Karpas-422 (cell line): ENCODE results near the gene TBKBP1. TPM values are rescaled to one million over a fixed set of nuclear protein-coding genes. Genes with fewer than 3 reads are reported as not detected.

ENCODE experiments used
- DNase-seq: peaks from one replicate; pipeline ENCODE4 v3.0.0-alpha.2; 2015
- H2AFZ ChIP-seq: fragments of 200-600 bp; sonication (generic); 2 replicates; pipeline ENCODE4 v1.6.1; 2014; ENCODE audit warnings: antibody characterized with exemption, low read length, mixed read lengths
- H3K27ac ChIP-seq: fragments of 200-600 bp; sonication (generic); 2 replicates; pipeline ENCODE4 v1.5.1; 2014; ENCODE audit warnings: mild to moderate bottlenecking, low read length, moderate library complexity
- H3K27me3 ChIP-seq: fragments of 200-600 bp; sonication (generic); 2 replicates; pipeline ENCODE4 v1.6.1; 2014; ENCODE audit warnings: low read length, mixed read lengths
- H3K36me3 ChIP-seq: fragments of 200-600 bp; sonication (generic); 2 replicates; pipeline ENCODE4 v1.6.1; 2014; ENCODE audit warnings: low read length, mixed read lengths; ENCODE audit not compliant: insufficient read depth
- H3K4me1 ChIP-seq: fragments of 200-600 bp; sonication (generic); 2 replicates; pipeline ENCODE4 v1.6.1; 2014; ENCODE audit warnings: mild to moderate bottlenecking, low read length, mixed read lengths
- H3K4me2 ChIP-seq: fragments of 200-600 bp; sonication (generic); 2 replicates; pipeline ENCODE4 v1.6.1; 2014; ENCODE audit warnings: low read length, low read depth, mild to moderate bottlenecking; ENCODE audit not compliant: poor library complexity, severe bottlenecking
- H3K4me3 ChIP-seq: fragments of 200-600 bp; sonication (generic); 2 replicates; pipeline ENCODE4 v1.5.1; 2014; ENCODE audit warnings: mild to moderate bottlenecking, antibody characterized with exemption, low read length, mixed read lengths
- H3K79me2 ChIP-seq: fragments of 200-600 bp; sonication (generic); 2 replicates; pipeline ENCODE4 v1.6.1; 2014; ENCODE audit warnings: mild to moderate bottlenecking, low read length, mixed read lengths
- H3K9ac ChIP-seq: fragments of 200-600 bp; sonication (generic); 2 replicates; pipeline ENCODE4 v1.6.0; 2014; ENCODE audit warnings: low read length
- H3K9me2 ChIP-seq: fragments of 200-600 bp; sonication (generic), shearing (Covaris generic); replicated peaks from 2 replicates; pipeline ENCODE4 v1.6.0; 2014; ENCODE audit warnings: mild to moderate bottlenecking, low read length, moderate library complexity; ENCODE audit not compliant: insufficient read depth
- H3K9me3 ChIP-seq: fragments of 300-700, 200-600 bp; sonication (generic); 2 replicates; pipeline ENCODE4 v1.6.1; 2014; ENCODE audit warnings: low read length, mixed read lengths
- H4K20me1 ChIP-seq: fragments of 200-600 bp; sonication (generic); 2 replicates; pipeline ENCODE4 v1.6.1; 2014; ENCODE audit warnings: mild to moderate bottlenecking, antibody characterized with exemption, low read length, low read depth; ENCODE audit not compliant: insufficient read depth
- total RNA-seq: library from RNA; depleted of rRNA; stranded (reverse); fragments of >200 nt; shearing (Covaris generic); gene quantifications from 2 replicates; pipeline ENCODE4 v1.2.3, GENCODE V29; 2014; ENCODE audit warnings: low replicate concordance

Gene TBKBP1
- total RNA-seq, 1 experiment from 2014 or later, result 0.56 TPM

DNA sequence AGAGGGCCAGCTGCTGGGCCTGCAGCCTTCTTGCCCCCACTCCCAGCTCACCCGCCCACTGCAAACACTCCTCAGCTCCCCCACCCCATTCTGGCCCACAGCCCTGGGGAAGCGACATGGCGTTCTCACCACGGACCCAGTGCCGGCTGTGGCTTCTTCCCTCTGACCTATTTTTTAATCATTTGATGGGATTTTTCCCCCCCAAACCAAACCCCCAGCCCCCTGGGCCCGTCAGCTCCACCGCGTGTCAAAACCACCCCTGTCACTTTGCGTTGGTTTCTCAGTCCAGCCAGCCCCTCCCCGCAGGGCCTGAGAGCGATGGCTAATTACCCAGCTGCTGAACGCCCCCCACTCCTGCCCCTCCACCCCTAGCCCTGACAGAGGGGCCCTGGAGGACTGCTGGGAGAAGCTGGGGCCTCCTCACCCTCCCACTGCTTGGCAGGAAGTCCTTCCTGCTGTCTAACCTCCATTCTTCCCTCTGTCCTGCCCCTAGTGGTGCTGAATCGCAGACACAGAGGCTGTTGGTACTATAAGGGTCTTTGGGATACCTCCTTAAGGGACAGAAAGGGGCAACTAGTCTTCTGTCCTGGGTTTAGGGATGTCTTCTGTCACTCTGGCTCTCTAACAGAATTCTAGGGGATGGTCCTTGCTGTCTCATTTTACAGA is 31.6 kb downstream of the TBKBP1 start:
- Histone ChIP-seq H3K27ac (no peak overlapping the region), H3K36me3 (no peaks in the 10 kb centered on the region), H3K4me1 (no peaks in the 10 kb centered on the region), H3K4me3 (no peak overlapping the region), H3K79me2 (no peaks in the 10 kb centered on the region), H3K27me3 (no peaks in the 10 kb centered on the region), H3K9ac (no peak overlapping the region), H2AFZ (no peak overlapping the region), H3K9me2 (no peaks in the 10 kb centered on the region), H3K9me3 (no peaks in the 10 kb centered on the region), H3K4me2 (no peak overlapping the region), H4K20me1 (no peaks in the 10 kb centered on the region)
- DNase-seq, result no peak

DNA sequence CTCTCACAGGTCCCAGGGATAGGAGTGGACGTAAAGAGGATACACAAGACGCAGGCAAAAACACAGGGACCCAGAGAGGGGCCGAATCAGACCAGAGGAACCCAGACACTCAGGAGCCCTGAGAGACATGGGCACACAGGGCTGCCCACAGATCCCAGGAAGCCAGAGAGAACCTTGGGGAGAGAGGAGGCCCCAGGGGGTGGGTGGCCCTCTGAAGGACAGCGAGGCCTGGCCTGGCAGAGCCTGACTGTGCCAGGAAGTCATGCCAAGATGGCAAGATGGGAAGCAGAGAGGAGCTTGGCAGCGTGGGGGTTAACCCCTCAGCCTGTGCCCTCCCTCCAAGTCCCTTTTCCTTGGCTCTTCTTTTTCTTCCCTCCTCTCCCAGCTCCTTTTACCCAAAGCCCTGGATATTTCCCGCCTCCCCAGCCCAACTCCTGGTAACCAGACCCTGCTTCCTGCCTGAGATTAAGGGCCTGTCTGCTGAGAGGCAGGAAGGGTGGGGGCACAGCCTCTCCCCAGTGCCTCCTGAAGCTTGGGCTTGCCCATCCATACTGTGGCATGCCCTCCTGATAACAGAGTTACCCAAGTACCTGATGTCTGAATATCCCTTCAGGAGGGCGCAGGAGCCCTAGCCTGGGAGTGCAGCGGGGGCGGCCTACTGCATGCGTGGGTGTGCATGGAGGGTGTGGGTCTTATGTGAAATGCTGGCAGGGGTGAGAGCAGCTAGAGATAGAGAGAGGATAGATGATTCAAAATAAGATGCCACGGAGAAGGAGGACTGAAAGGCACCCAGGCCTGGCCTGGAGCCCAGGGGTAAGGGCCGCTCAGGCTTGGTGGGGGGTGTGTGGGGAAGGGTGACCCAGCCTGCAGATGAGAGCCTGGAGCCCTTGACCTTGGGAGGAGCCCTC is 33.1 kb downstream of the TBKBP1 start:
- Histone ChIP-seq H2AFZ (no peak overlapping the region), H3K4me3 (no peak overlapping the region), H3K9me3 (no peaks in the 10 kb centered on the region), H3K36me3 (no peaks in the 10 kb centered on the region), H3K9ac (no peak overlapping the region), H3K4me2 (no peak overlapping the region), H3K79me2 (no peaks in the 10 kb centered on the region), H3K4me1 (peaks cover 10% of the 10 kb centered on the region), H4K20me1 (no peaks in the 10 kb centered on the region), H3K27ac (no peak overlapping the region), H3K9me2 (no peaks in the 10 kb centered on the region), H3K27me3 (no peaks in the 10 kb centered on the region)
- no peak for DNase-seq

DNA sequence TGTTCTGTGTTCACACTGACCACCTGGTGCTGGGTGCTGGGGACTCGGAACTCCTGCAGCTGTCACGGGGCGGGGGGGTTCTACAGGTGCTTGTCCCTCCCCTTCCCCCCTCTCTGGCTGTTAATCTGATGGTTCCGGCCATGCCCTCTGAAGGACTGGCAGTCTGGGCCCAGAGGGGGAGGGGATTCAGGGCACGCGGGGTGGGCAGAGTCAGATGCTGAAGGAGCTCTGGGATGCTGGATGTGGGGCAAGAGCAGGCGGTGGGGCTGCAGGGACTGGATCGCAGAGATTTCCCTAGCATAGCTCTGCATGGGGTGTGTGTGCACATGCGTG is 33.7 kb downstream of the TBKBP1 start:
- no peaks in the 10 kb centered on the region for H4K20me1 ChIP-seq
- H3K9me2 ChIP-seq, result no peaks in the 10 kb centered on the region
- no peaks in the 10 kb centered on the region for H3K79me2 ChIP-seq
- no peak overlapping the region for H3K27ac ChIP-seq
- no peak for DNase-seq
- H3K4me2 ChIP-seq, result no peak overlapping the region
- no peak overlapping the region for H3K9ac ChIP-seq
- no peak overlapping the region for H2AFZ ChIP-seq
- H3K27me3 ChIP-seq, result no peaks in the 10 kb centered on the region
- no peak overlapping the region for H3K4me3 ChIP-seq
- peaks cover 12% of the 10 kb centered on the region for H3K4me1 ChIP-seq
- H3K9me3 ChIP-seq, result no peaks in the 10 kb centered on the region
- no peaks in the 10 kb centered on the region for H3K36me3 ChIP-seq

DNA sequence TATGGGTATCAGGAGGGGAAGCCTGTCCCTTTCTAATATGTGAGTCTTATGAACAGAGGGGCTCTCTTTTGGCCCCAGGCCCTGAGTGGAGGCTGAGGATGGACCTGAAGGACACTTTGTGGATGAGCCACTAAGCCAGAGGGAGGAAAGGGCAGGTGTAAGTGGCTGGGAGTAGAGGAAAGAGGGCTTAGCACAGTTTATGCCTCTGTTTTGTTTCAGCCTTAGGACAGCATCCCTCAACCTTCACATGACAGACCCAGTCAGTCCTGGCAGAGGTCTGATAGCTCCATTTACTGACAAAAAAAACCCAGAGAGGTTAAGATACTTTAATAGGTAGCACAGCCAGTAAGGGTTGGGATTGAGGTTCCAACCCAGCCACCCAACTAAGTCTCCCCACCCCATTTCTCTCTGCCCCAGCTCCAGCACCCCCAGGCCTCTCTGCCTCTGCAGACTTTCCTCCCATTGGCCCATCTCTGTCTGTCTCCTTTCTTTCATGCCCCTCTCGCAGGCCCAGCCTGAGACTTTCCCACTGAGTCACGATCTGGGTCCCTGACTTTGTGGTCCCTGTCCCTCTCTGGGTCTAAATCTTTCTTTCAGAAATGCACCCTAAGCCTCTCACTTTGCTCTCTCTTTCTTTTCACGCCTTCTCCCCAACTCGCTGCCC is 34.4 kb downstream of the TBKBP1 start:
- Histone ChIP-seq H3K27me3 (no peaks in the 10 kb centered on the region), H3K27ac (no peak overlapping the region), H2AFZ (no peak overlapping the region), H3K4me3 (no peak overlapping the region), H4K20me1 (no peaks in the 10 kb centered on the region), H3K36me3 (no peaks in the 10 kb centered on the region), H3K9me2 (no peaks in the 10 kb centered on the region), H3K9me3 (no peaks in the 10 kb centered on the region), H3K79me2 (no peaks in the 10 kb centered on the region), H3K4me1 (peaks cover 19% of the 10 kb centered on the region), H3K4me2 (no peak overlapping the region), H3K9ac (no peak overlapping the region)
- DNase-seq, result no peak

DNA sequence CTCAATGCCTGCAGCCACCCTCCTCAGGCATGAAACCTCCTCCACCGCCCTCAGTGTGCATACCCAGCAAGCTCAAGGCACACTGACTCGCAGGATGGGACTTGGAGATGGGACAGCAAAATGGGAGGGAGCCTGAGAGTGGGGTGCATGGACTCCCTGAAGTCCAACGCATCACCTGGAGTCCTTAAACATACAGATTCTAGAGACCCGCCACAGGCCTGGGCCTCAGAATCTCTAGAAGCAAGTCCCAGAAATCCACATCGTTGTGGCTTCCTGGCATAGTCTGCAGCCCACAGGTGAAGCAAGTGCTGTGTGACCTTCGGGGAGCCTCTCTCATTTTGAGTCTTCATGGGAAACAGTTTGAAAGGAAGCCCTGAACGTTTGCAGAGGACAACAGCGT is 35.5 kb downstream of the TBKBP1 start:
- no peak overlapping the region for H2AFZ ChIP-seq
- H3K9ac ChIP-seq, result no peak overlapping the region
- H3K4me2 ChIP-seq, result no peak overlapping the region
- no peaks in the 10 kb centered on the region for H3K27me3 ChIP-seq
- no peak for DNase-seq
- peaks cover 20% of the 10 kb centered on the region for H3K4me1 ChIP-seq
- H3K4me3 ChIP-seq, result no peak overlapping the region
- H4K20me1 ChIP-seq, result no peaks in the 10 kb centered on the region
- no peak overlapping the region for H3K27ac ChIP-seq
- no peaks in the 10 kb centered on the region for H3K79me2 ChIP-seq
- no peaks in the 10 kb centered on the region for H3K9me3 ChIP-seq
- no peaks in the 10 kb centered on the region for H3K9me2 ChIP-seq
- H3K36me3 ChIP-seq, result no peaks in the 10 kb centered on the region

DNA sequence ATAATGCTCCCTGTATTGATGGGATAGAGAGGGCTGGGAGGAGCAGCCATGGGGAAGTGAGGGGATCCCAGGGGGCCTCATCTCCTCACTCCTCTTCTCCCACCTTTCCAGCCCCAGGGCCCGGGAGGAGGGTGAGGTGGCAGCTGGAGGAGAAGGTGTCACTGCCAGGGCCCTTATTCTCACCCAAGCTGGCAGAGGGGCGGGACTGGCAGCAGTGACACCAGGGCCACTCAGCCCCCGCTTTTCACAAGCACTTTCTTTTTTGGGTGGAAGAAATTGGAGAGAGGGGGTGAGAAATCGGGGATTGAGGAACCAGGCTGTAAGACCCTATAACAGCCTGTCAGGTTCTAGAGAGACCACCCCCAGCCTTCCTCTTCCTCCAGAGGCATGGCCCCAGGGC is 36.7 kb downstream of the TBKBP1 start:
- Histone ChIP-seq H3K36me3 (no peaks in the 10 kb centered on the region), H3K9me3 (no peaks in the 10 kb centered on the region), H3K9me2 (no peaks in the 10 kb centered on the region), H3K79me2 (no peaks in the 10 kb centered on the region), H3K4me3 (no peak overlapping the region), H4K20me1 (no peaks in the 10 kb centered on the region), H3K4me2 (no peak overlapping the region), H3K27me3 (no peaks in the 10 kb centered on the region), H3K4me1 (peaks cover 22% of the 10 kb centered on the region), H3K9ac (no peak overlapping the region), H3K27ac (no peak overlapping the region), H2AFZ (no peak overlapping the region)
- DNase-seq, result no peak

DNA sequence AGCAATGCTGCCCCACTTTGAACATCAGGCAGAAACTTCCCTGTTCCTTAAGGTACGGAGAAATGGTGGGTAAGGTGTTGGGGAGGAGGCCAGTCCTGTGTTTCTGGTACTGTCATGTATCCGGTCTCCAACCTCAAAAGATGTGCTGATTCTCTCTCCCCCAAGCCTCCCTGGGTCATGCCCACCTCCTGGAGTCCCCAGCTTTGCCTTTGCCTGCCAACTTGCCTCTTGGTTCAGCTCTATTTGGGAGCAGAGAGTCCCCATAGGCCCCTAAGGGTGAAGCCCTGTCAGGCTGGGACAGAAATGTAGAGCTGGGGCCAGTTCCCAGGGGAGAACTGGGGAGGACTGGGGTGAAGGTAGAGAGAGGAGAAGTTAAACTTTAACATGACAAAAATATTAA is 37.4 kb downstream of the TBKBP1 start:
- no peaks in the 10 kb centered on the region for H3K9me2 ChIP-seq
- no peaks in the 10 kb centered on the region for H4K20me1 ChIP-seq
- H3K79me2 ChIP-seq, result no peaks in the 10 kb centered on the region
- no peak overlapping the region for H3K4me3 ChIP-seq
- H3K4me1 ChIP-seq, result peaks cover 22% of the 10 kb centered on the region
- H3K9ac ChIP-seq, result no peak overlapping the region
- no peaks in the 10 kb centered on the region for H3K27me3 ChIP-seq
- H3K27ac ChIP-seq, result no peak overlapping the region
- H3K9me3 ChIP-seq, result no peaks in the 10 kb centered on the region
- no peak overlapping the region for H2AFZ ChIP-seq
- H3K4me2 ChIP-seq, result no peak overlapping the region
- H3K36me3 ChIP-seq, result no peaks in the 10 kb centered on the region
- no peak for DNase-seq

DNA sequence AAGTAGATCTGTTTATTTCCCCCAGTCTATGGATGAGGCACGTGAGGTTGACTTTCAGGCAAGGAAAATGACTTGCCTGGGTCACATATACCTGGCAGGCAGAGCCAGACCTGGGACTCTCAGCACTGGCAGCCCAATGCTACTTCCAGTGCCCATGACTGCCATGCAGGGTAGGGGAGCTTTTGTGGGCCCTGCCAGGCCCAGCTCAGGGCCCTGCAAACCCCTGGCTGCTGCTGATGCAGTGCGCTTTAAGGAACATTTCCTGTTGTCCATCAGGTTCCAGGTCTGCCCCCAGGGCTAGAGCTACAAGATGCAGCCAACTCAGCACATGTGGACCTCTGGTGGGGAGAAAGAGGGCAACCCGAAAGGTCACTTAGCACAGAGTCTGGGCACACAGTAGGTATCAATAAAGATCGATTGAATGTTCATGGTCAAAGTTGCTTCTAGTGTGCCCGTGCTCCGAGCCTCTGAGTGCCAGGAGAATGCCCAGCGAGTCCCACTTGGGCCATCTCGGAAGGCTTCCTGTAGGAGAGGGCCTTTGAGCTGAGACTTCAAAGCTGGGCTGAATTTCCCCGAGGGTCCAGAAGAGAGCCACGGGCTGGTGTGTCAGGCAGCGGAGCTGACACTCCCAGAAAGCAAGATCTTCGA is 38.6 kb downstream of the TBKBP1 start:
- Histone ChIP-seq H3K27ac (no peak overlapping the region), H3K4me1 (peaks cover 22% of the 10 kb centered on the region), H3K9ac (no peak overlapping the region), H2AFZ (no peak overlapping the region), H3K36me3 (no peaks in the 10 kb centered on the region), H3K79me2 (no peaks in the 10 kb centered on the region), H3K9me2 (no peaks in the 10 kb centered on the region), H3K4me2 (no peak overlapping the region), H4K20me1 (no peaks in the 10 kb centered on the region), H3K9me3 (no peaks in the 10 kb centered on the region), H3K4me3 (no peak overlapping the region), H3K27me3 (no peaks in the 10 kb centered on the region)
- DNase-seq, result no peak
